GM23338 (cell line): ENCODE data around the gene C2orf49. TPM values are rescaled to one million over a fixed set of nuclear protein-coding genes. Genes with fewer than 3 reads are reported as not detected.

Experiments used
- ATAC-seq: fragments of 200-7000 bp; cut with Tn5 transposase; 3 replicates; pipeline ENCODE4 v1.9.1; 2020
- DNase-seq: peaks from one replicate; pipeline ENCODE4 v3.0.0-alpha.2; 2015; ENCODE audit warnings: low spot score
- H2AFZ ChIP-seq: fragments of 200-600 bp; sonication (generic); 2 replicates; pipeline ENCODE4 v1.8.0; 2016; ENCODE audit warnings: antibody characterized with exemption, mild to moderate bottlenecking, moderate library complexity
- H3F3A ChIP-seq: fragments of 200-600 bp; sonication (generic); replicated peaks from 2 replicates; pipeline ENCODE4 v1.8.0; 2017; ENCODE audit warnings: antibody characterized with exemption, mixed run types, low read depth
- H3K27ac ChIP-seq: fragments of 200-600 bp; sonication (generic); 2 replicates; pipeline ENCODE4 v1.6.1; 2016; ENCODE audit warnings: low read depth
- H3K27me3 ChIP-seq: fragments of 200-600 bp; sonication (generic); 2 replicates; pipeline ENCODE4 v1.8.0; 2016; ENCODE audit warnings: mild to moderate bottlenecking, mixed run types, moderate library complexity; ENCODE audit not compliant: insufficient read depth
- H3K36me3 ChIP-seq: fragments of 200-600 bp; sonication (generic); 2 replicates; pipeline ENCODE4 v1.8.0; 2016; ENCODE audit warnings: mild to moderate bottlenecking; ENCODE audit not compliant: insufficient read depth
- H3K4me1 ChIP-seq: fragments of 200-600 bp; sonication (generic); 2 replicates; pipeline ENCODE4 v1.8.0; 2016; ENCODE audit warnings: mild to moderate bottlenecking, moderate library complexity; ENCODE audit not compliant: insufficient read depth
- H3K4me2 ChIP-seq: fragments of 200-600 bp; sonication (generic); 2 replicates; pipeline ENCODE4 v1.7.1; 2017; ENCODE audit warnings: mixed run types
- H3K4me3 ChIP-seq: fragments of 200-600 bp; sonication (generic); 2 replicates; pipeline ENCODE4 v1.6.1; 2016; ENCODE audit warnings: mixed run types
- H3K79me2 ChIP-seq: fragments of 200-600 bp; sonication (generic); replicated peaks from 2 replicates; pipeline ENCODE4 v1.8.0; 2017; ENCODE audit warnings: mild to moderate bottlenecking; ENCODE audit not compliant: insufficient read depth
- H3K9me2 ChIP-seq: fragments of 200-600 bp; sonication (generic); 2 replicates; pipeline ENCODE4 v1.8.0; 2017; ENCODE audit not compliant: insufficient read depth
- H4K20me1 ChIP-seq: fragments of 200-600 bp; sonication (generic); replicated peaks from 2 replicates; pipeline ENCODE4 v1.8.0; 2017; ENCODE audit warnings: mild to moderate bottlenecking; ENCODE audit not compliant: insufficient read depth
- H3K27ac Mint-ChIP-seq: 2 replicates; pipeline ENCODE4 v1.8.0; 2020; ENCODE audit warnings: inconsistent platforms, mild to moderate bottlenecking, moderate library complexity, mixed read lengths
- H3K27me3 Mint-ChIP-seq: 3 replicates; pipeline ENCODE4 v1.8.0; 2022; ENCODE audit warnings: low read depth, mild to moderate bottlenecking, moderate library complexity, mixed read lengths, inconsistent platforms; ENCODE audit not compliant: insufficient read depth, poor library complexity
- H3K36me3 Mint-ChIP-seq: 3 replicates; pipeline ENCODE4 v1.8.0; 2021; ENCODE audit warnings: low read depth, mild to moderate bottlenecking, inconsistent platforms, moderate library complexity, mixed read lengths
- H3K4me1 Mint-ChIP-seq: 3 replicates; pipeline ENCODE4 v1.8.0; 2020; ENCODE audit warnings: mild to moderate bottlenecking, inconsistent platforms, mixed read lengths
- H3K4me3 Mint-ChIP-seq: 3 replicates; pipeline ENCODE4 v1.8.0; 2021; ENCODE audit warnings: moderate library complexity, mild to moderate bottlenecking, inconsistent platforms, mixed read lengths
- H3K9me3 Mint-ChIP-seq: 3 replicates; pipeline ENCODE4 v1.8.0; 2020; ENCODE audit warnings: moderate library complexity, mild to moderate bottlenecking, inconsistent platforms, mixed read lengths
- EZH2 ChIP-seq: fragments of 200-600 bp; sonication (generic); IDR thresholded peaks from one replicate; pipeline ENCODE4 v1.8.0; 2017; ENCODE audit warnings: antibody characterized with exemption, mild to moderate bottlenecking, low read depth; ENCODE audit not compliant: unreplicated experiment
- NANOG ChIP-seq: IDR thresholded peaks from 2 replicates; pipeline ENCODE4 v1.6.1; 2016; ENCODE audit warnings: antibody characterized with exemption, borderline replicate concordance
- POLR2AphosphoS5 ChIP-seq: IDR thresholded peaks from 2 replicates; pipeline ENCODE4 v1.6.1; 2016; ENCODE audit warnings: antibody characterized with exemption, low read depth
- REST ChIP-seq: IDR thresholded peaks from one replicate; pipeline ENCODE4 v1.6.1; 2018; ENCODE audit warnings: antibody characterized with exemption; ENCODE audit not compliant: unreplicated experiment
- STAT1 ChIP-seq: IDR thresholded peaks from one replicate; pipeline ENCODE4 v1.6.1; 2016; ENCODE audit warnings: antibody characterized with exemption; ENCODE audit not compliant: unreplicated experiment
- ZNF114 ChIP-seq: fragments of 250-450 bp; sonication (Bioruptor Pico); IDR thresholded peaks from 2 replicates; pipeline ENCODE4 v1.5.0; 2020; ENCODE audit warnings: mild to moderate bottlenecking, moderate library complexity
- ZNF462 ChIP-seq: fragments of 250-450 bp; sonication (Bioruptor Pico); IDR thresholded peaks from 2 replicates; pipeline ENCODE4 v1.5.0; 2020; ENCODE audit warnings: mild to moderate bottlenecking, moderate library complexity
- polyA plus RNA-seq: library from polyadenylated mRNA; unstranded; fragments of >200 nt; fragmentation: Nextera tagmentation; extraction: Ambion mirVana; gene quantifications from 2 replicates; pipeline ENCODE4 v1.2.1, GENCODE V29; 2016
- total RNA-seq: library from RNA; depleted of rRNA; stranded (reverse); fragments of >200 nt; shearing (Covaris generic); gene quantifications from 2 replicates; pipeline ENCODE4 v1.2.3, GENCODE V29; 2014
- TF ChIP-seq, protein P1 (sequence below): IDR thresholded peaks from 2 replicates; pipeline ENCODE4 v1.6.1; 2016; ENCODE audit warnings: antibody characterized with exemption

Gene C2orf49
- total and polyA plus RNA-seq, 2 experiments from 2014 or later, result 19.6 to 33.8 TPM

GRCh38 chr2:105381101-105381668 is 43.8 kb downstream of the C2orf49 start:
- DNase-seq, result no peak
- Histone ChIP-seq H3K4me2 (no peak overlapping the region), H3K4me3 (no peak overlapping the region), H4K20me1 (peaks cover 5% of the 10 kb centered on the region; the same call in 1 of the 2 replicates), H2AFZ (no peak overlapping the region), H3F3A (no peaks in the 10 kb centered on the region), H3K9me2 (no peaks in the 10 kb centered on the region), H3K4me1 (no peaks in the 10 kb centered on the region), H3K79me2 (0 out of 2 replicates have a peak, but pooled peaks cover 2% of the 10 kb centered on the region), H3K36me3 (no peaks in the 10 kb centered on the region), H3K27ac (no peak overlapping the region), H3K27me3 (no peaks in the 10 kb centered on the region)
- Mint-ChIP-seq H3K4me3 (no peak overlapping the region), H3K27me3 (no peaks in the 10 kb centered on the region), H3K9me3 (no peaks in the 10 kb centered on the region), H3K4me1 (no peaks in the 10 kb centered on the region), H3K36me3 (peaks cover 29% of the 10 kb centered on the region), H3K27ac (no peak overlapping the region)
- no peak for ATAC-seq
- TF ChIP-seq REST, result no peak

DNA sequence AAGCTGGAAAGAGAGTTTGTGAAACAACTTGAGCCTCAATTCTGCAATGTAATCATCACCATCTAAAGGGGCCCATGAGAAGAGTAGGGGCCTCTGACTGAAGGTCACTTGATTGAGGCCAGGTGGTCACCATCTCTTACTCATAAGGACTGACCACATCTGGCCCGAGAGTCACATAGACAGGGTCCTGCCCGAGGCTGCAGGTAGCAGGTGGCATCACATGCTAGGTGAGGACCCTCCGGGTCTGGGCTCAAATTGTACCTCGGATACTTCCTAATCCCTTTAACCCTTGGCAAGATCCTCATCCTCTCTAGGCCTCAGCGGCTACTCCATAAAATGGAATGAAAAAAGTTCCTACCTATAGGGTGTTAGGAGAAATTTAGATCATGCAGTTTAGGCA is 44.8 kb downstream of the C2orf49 start:
- H3K79me2 ChIP-seq, result peaks cover 6% of the 10 kb centered on the region; the same call in 1 of the 2 replicates
- Mint-ChIP-seq H3K36me3 (peaks cover 29% of the 10 kb centered on the region), H3K4me3 (no peak overlapping the region), H3K9me3 (no peaks in the 10 kb centered on the region), H3K27ac (no peak overlapping the region), H3K27me3 (no peaks in the 10 kb centered on the region), H3K4me1 (no peaks in the 10 kb centered on the region)
- H2AFZ ChIP-seq, result no peak overlapping the region
- H3K4me3 ChIP-seq, result no peak overlapping the region
- H3K27me3 ChIP-seq, result no peaks in the 10 kb centered on the region
- peaks cover 5% of the 10 kb centered on the region; the same call in 1 of the 2 replicates for H4K20me1 ChIP-seq
- H3K27ac ChIP-seq, result no peak overlapping the region
- DNase-seq, result no peak
- H3F3A ChIP-seq, result no peaks in the 10 kb centered on the region
- no peak overlapping the region for H3K4me2 ChIP-seq
- H3K9me2 ChIP-seq, result no peaks in the 10 kb centered on the region
- no peaks in the 10 kb centered on the region for H3K4me1 ChIP-seq
- no peaks in the 10 kb centered on the region for H3K36me3 ChIP-seq
- ATAC-seq, result no peak
- TF ChIP-seq EZH2 (no peak), STAT1 (no peak), ZNF462 (CRISPR knock-in tag) (no peak), NANOG (no peak), ZNF114 (CRISPR knock-in tag) (no peak), POLR2AphosphoS5 (no peak)
- TF ChIP-seq, protein P1, sequence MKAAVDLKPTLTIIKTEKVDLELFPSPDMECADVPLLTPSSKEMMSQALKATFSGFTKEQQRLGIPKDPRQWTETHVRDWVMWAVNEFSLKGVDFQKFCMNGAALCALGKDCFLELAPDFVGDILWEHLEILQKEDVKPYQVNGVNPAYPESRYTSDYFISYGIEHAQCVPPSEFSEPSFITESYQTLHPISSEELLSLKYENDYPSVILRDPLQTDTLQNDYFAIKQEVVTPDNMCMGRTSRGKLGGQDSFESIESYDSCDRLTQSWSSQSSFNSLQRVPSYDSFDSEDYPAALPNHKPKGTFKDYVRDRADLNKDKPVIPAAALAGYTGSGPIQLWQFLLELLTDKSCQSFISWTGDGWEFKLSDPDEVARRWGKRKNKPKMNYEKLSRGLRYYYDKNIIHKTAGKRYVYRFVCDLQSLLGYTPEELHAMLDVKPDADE, result no peak
